ENCODE data around the gene XPR1.
"Not testable (repeated sequence)": the region's sequence is repeated elsewhere in the genome, so short reads cannot be mapped to it uniquely, and the experiment has no call there.

GRCh38 chr1:180726024-180726423 lies 94.2 kb downstream of the XPR1 start:
- TF ChIP-seq CTCF, POLR2A, EP300 (IDR thresholded peaks at IDR 0.05): not testable (repeated sequence)

All from gastroesophageal sphincter (tissue), 3 donors.